GM12891 (cell line): Measurements from ENCODE around the gene STK16.

ENCODE experiments used
- DNase-seq: peaks from one replicate; pipeline ENCODE4 v3.0.0; 2011; ENCODE audit warnings: low spot score; ENCODE audit not compliant: insufficient read length
- FAIRE-seq: peaks from 2 replicates; lab custom pipeline; 2011; peaks lifted over from hg19 to GRCh38; lab: Jason Lieb, UNC
- PAX5 ChIP-seq: IDR thresholded peaks from 2 replicates; pipeline ENCODE4 v1.6.1; 2011; ENCODE audit warnings: low read length, moderate library complexity, mild to moderate bottlenecking; ENCODE audit not compliant: insufficient read depth, severe bottlenecking
- POLR2A ChIP-seq: IDR thresholded peaks from 2 replicates; pipeline ENCODE4 v1.6.1; 2011; ENCODE audit warnings: low read depth, low read length, control low read depth
- POLR2AphosphoS5 ChIP-seq: IDR thresholded peaks from 2 replicates; pipeline ENCODE4 v1.6.1; 2011; ENCODE audit warnings: low read depth, low read length, control low read depth
- POU2F2 ChIP-seq: IDR thresholded peaks from 2 replicates; pipeline ENCODE4 v1.6.1; 2011; ENCODE audit warnings: low read depth, mild to moderate bottlenecking, control low read depth, low read length, moderate library complexity
- SPI1 ChIP-seq: IDR thresholded peaks from 2 replicates; pipeline ENCODE4 v1.6.1; 2011; ENCODE audit warnings: low read depth, low read length, control low read depth
- TAF1 ChIP-seq: IDR thresholded peaks from 2 replicates; pipeline ENCODE4 v1.6.1; 2011; ENCODE audit warnings: low read depth, low read length, control low read depth

Gene STK16

GRCh38 chr2:219234331-219234730, 10.9 kb upstream of the STK16 start:
- FAIRE-seq (no peak), DNase-seq (no peak)
- TF ChIP-seq POLR2A (no peak), SPI1 (no peak), POU2F2 (no peak), TAF1 (no peak), PAX5 (no peak), POLR2AphosphoS5 (no peak)

GRCh38 chr2:219243291-219243761, 2.0 kb upstream of the STK16 start:
- FAIRE-seq (no peak), DNase-seq (no peak)
- TF ChIP-seq POLR2AphosphoS5 (no peak), POU2F2 (no peak), TAF1 (no peak), SPI1 (no peak), PAX5 (no peak), POLR2A (no peak)

- FAIRE-seq, result peak; percentile 61
These were observed 511 bp upstream of the STK16 start for GRCh38 chr2:219244789-219245147.

GRCh38 chr2:219245899-219246230, 586 bp downstream of the STK16 start:
- DNase-seq (no peak), FAIRE-seq (no peak)
- TF ChIP-seq POU2F2 (no peak), SPI1 (no peak), PAX5 (no peak), POLR2A (no peak), POLR2AphosphoS5 (no peak), TAF1 (no peak)

More at GRCh38 chr2:219244789-219245147, 511 bp upstream of the STK16 start:
- no peak for TF ChIP-seq PAX5
- TF ChIP-seq TAF1, result no peak
- no peak for DNase-seq

GRCh38 chr2:219246559-219246958, 1.3 kb downstream of the STK16 start:
- FAIRE-seq (no peak), DNase-seq (no peak)
- TF ChIP-seq SPI1 (no peak), POLR2AphosphoS5 (no peak), PAX5 (no peak)

- TF ChIP-seq POLR2AphosphoS5 (no peak), POU2F2 (no peak), SPI1 (no peak), TAF1 (no peak), PAX5 (no peak), POLR2A (no peak)
- peak; percentile 16 for FAIRE-seq
- DNase-seq, result no peak
These were observed 2.7 kb downstream of the STK16 start for GRCh38 chr2:219247678-219248642.

- no peak for FAIRE-seq
These were observed 3.5 kb downstream of the STK16 start for GRCh38 chr2:219248845-219249202.

GRCh38 chr2:219249203-219249980, 4.1 kb downstream of the STK16 start:
- no peak for DNase-seq
- FAIRE-seq, result peak; percentile 71
- TF ChIP-seq POU2F2, result peak; percentile 8
- TF ChIP-seq SPI1, result no peak

More at GRCh38 chr2:219248845-219249202, 3.5 kb downstream of the STK16 start:
- no peak for TF ChIP-seq POLR2A
- no peak for TF ChIP-seq POLR2AphosphoS5
- TF ChIP-seq SPI1, result no peak
- no peak for TF ChIP-seq POU2F2
- no peak for TF ChIP-seq TAF1
- TF ChIP-seq PAX5, result no peak
- DNase-seq, result no peak

GRCh38 chr2:219250049-219250781, 4.9 kb downstream of the STK16 start:
- no peak for DNase-seq
- FAIRE-seq, result no peak
- no peak for TF ChIP-seq POLR2A
- TF ChIP-seq POLR2AphosphoS5, result no peak
- no peak for TF ChIP-seq POU2F2
- TF ChIP-seq SPI1, result no peak
- no peak for TF ChIP-seq TAF1
